NOMO-1 treated with DMSO at 0.1 percent for 48 hours (cell line): ENCODE data around the gene GMPR2.

Experiments used
- DNase-seq: peaks from one replicate; lab custom pipeline; 2025; ENCODE audit not compliant: unreplicated experiment; lab: John Stamatoyannopoulos, UW

The GMPR2 gene

DNA sequence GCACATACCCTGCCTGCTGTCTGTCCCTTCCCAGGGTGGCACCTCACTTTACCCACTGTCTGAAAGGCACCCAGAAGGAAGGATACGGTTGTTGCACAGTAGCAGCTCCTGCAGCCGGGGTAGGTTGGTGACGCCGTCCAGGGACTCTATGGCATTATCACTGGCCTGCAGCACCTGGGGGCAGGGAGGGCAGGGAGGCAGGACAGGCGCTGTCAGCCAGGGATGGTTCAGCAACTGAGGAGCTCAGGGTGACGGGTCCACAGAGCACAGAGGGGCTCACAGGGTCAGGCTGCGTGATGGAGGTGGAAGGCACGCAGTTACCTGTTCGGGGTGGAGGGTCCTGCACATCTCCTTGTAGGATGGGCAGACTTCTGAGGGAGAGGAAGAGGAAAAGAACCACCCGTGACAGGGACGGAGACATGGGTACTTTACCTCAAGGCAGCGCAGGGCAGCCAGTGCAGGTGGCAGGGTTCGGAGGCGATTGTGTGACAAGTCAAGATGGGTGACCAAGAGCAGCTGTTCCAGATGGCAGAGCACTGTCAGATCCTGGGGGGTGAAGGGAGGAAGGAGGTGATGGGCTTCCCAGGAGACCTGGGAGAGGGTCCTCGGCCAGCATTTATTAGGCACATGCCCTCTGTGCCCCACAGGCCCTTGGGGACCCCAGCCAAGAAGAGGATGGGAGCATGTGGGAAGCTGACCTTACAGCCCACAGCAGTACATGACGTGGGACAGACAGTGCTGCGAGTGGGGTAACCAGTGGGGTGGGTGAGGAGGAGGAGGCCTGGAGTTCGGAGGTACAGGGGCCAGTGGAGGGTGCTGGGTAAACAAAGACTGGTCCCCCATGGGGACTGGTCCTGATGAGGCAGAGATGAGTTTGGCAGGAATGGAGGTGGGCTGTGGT lies 33.9 kb downstream of the GMPR2 start:
- DNase-seq: no peak

DNA sequence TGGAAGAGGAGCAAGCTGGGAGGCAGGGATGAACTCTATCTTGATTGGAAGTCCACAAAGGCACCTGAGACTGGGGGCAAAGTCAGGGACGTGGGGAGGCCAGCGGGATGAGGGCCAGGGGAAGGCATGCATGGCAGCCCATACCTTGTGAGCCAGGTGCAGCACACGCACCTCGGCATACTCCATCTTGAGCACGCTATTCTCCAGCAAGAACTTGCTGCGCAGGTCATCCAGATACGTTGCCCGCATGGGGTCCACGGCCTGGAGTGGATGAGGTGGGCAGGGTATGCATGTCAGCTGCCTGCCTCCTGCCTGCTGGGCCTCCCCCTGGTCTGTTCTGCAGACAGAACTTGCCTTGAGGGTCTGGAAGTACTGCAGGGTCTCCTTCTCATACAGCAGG lies 34.8 kb downstream of the GMPR2 start:
- no peak for DNase-seq

DNA sequence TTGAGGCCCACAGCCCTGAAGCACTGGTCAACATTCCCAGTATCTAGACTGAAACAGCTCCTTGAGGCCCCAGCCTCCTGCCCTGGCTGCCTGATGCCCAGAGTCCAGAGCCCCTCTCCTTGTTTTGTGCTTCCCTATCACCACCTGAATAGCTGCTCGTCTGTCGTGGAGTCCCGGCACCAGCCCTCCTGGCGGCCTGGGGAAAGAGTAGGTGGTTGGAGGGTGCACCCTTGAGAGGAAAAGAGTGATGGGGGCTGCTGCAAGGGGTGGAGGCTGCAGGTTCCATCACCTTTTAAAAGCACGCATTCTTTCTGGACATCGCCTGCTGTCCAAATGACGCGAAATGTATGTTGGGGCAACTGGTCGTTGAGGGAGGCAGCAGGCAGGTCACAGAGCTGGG lies 35.5 kb downstream of the GMPR2 start:
- DNase-seq: no peak

DNA sequence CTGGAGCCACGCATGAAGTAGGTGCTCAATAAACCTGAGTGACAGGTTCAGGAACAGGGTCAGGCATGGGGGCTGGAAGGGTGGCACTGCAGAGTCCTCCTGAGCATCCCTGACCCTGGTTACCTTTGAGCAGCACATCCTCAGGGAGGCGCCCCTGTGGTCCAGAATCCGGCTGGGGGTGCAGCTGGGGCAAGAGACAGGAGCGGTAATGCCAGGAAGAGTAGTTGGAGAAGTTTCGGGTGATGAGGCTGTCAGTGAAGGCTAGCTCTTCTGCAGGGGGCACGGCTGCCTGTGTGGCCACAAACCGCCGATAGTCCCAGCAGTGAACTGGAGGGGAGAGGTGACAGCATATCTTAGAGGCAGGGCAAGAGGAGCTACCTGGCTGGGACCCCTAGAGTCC lies 36.6 kb downstream of the GMPR2 start:
- DNase-seq: no peak

DNA sequence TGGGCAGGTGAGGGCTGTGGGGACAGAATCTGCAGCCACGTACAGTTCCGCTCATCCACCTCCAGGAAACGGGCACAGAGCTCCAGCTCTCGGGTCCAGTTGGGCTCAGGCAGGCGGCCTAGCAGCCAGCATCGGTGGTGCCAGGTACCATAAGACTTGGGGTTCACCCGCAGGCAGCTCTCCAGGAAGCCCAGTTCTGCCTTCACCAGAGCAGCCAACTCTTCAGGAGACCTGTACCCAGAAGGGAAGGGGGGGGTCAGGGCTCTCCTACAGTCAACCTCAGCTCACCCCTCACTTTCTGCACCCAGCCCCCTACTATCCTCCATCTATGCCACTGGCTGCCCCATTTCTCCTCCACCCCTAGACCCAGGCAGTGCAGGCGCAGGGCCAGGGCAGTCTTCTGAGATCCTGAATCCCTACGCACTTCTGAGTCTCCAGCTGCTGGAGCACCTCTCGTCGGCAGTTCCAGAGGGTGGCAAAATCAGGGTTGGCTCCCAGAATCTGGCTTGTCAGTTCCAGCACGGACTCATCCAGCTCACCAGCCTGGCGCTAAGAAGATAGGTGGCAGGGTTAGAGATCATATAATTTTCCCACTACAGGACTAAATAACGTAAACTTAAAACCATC lies 37.3 kb downstream of the GMPR2 start:
- no peak for DNase-seq

DNA sequence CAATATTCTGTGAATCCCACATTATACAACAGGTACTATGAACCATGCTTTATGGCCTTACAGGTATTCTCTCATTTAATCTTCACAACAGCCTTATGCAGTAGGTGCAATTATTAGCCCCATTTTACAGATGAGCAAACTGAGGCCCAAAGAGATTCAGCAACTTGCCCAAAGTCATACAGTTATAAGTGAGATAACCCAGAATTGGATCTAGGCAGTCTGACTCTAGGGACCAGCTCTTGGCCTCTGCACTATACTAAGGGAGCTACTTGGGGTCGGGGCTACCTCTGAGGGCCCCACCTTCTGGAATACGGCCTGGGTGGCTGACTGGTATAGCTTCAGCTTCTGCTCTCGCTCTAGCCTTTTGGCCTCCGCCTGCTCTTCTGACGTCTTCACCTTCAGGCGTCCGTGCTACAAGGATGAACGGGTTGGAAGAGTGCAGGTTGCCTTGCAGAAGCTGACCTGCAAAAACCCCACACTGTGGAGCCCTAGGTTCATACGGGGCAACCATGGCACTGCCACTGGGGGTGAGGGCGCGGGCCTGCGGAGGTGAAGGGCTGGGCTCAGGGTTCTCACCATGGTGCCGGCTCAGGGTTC lies 37.9 kb downstream of the GMPR2 start:
- peak; percentile 33 for DNase-seq

DNA sequence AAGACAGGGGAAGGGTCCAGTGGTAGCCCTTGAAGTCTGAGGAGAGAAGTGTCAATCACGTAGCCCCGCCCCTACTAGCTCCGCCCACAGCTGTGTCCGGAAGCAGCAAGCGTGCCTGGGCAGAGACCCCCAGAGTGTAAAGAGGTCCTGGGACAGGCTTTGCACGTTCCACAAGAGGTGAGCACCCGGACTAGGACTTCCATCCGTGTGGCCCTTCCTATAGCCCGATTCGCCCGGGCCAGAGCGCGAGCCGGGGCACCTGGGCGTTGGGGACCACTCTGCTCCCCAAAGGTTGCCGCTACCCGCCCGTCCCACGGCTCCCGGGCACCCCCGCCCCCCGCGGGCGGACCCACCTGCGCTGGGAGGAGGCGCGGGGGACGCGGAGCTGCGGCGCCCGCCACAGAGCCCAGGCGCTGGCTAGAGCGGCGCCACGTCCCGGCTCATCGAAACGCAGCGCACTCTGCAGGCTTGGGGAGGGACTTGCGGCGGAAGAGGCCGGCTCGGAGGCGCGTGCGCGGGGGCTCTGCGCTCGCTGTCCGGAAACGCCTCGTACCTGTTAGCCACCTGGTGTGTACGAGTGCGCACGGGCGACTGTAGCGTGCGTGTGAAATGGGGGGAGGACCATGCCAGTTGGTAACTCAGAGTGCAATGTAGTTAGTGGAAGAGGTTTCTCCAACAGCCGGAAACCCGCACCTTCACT lies 38.6 kb downstream of the GMPR2 start, which contains the start of gene RABGGTA:
RABGGTA (minus strand) TSS at position 464 of the 700 bp plus-strand sequence. CDS start 482 bp downstream, outside the sequence.
- peak; percentile 85 for DNase-seq

DNA sequence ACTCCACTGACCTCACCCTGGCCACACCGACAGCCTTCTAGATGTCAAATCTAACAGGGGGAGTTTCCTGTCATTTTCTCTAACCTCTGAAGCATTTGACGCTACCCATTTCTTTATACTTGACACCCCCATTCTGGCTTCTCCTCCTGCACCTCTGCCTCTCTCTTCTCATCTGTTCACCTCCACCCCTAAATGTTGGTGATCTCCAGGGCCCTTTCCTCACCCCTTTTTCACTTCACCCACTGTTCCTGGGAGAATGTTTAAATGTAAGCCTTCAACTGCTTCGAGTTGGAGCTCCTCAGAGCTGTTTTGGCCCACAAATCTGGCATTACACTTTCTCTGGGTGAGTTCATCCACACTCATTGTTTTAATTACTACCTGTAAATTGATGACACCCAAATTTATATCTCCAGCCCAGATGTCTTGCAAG lies 39.1 kb downstream of the GMPR2 start:
- DNase-seq: no peak

DNA sequence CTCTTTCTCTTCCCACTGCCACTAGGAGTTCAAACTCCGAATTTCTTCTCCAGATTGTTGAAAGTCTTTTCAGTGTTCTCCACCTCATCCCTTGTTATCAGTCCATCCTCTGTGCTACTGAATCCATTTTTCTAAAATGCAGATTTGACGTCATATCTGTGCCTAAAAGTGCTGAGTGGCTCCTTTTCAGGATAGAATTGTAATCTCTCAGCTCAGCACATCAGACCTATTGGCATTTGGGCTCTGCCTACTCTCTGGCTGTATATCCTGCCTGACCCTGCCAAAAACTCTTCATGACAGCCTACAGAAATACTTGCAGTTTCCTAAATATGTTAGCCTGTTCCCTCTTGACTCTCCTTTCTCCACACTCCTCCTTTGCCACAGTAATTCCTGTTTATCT lies 39.7 kb downstream of the GMPR2 start:
- no peak for DNase-seq

DNA sequence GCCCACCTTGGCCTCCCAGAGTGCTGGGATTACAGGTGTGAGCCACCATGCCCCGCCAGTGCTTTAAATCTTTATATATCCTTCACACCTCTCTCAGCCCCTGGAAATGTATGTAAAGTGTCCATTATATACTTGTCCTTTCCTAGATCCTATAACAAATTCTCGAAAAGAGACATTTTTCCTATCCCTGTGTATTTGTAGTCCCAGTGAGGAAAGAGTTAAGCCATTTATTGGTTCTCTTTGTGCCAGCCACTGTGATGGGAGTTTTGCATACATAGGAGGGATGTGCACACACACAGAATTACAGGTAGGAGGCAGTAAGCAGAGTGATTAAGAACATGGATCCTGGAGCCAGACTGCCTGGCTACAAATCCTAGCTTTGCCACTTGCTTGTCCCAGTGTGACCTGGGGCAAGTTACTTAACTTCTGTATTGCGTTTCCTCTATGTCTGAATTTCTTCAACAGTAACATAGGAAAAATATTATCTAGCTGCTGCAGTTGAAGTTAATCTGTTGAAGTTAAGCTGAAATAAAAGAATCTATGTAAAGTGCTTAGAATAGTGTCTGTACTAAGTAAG lies 40.8 kb downstream of the GMPR2 start:
- DNase-seq: no peak

DNA sequence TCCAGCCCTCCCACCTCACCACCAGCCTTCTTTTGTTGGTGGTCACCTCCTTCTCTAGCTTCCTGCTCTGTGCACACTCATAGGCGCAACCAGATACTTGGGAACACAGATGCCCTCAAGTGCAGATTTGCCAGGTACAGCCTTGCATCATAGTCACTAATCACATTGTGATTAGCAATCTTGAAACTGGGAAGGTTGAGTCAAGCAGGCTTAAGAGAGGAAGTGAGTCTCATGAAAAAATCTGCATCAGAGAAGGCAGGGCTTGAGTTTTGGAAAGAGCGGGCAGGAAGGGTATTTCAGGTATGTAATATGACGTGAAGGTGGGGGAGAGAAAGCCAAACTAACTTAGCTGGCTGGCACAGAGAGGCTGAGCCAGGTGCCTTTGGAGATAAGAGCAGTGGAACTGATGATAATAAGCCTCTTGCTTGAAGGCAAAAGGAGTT lies 41.4 kb downstream of the GMPR2 start:
- DNase-seq: peak; percentile 88

DNA sequence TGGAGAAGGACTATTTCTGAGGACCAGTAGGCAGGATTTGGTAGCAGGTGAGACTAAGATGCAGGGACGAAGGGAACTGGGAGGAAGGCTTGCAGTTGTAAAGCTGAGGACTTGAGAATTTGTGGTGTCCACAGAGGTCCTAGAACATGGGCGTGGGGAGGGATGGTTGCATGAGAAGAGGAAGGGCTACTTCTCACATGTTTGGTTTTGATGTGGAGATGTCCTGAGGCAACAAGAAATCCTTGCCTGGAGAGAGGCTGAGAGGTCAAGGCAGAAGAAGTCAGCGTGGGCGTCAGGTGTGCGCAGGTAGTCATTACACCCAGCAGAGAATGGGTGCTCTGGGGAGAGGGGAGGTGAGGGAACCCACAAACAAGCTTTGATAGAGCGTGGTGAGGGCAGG lies 44.3 kb downstream of the GMPR2 start:
- DNase-seq: no peak

DNA sequence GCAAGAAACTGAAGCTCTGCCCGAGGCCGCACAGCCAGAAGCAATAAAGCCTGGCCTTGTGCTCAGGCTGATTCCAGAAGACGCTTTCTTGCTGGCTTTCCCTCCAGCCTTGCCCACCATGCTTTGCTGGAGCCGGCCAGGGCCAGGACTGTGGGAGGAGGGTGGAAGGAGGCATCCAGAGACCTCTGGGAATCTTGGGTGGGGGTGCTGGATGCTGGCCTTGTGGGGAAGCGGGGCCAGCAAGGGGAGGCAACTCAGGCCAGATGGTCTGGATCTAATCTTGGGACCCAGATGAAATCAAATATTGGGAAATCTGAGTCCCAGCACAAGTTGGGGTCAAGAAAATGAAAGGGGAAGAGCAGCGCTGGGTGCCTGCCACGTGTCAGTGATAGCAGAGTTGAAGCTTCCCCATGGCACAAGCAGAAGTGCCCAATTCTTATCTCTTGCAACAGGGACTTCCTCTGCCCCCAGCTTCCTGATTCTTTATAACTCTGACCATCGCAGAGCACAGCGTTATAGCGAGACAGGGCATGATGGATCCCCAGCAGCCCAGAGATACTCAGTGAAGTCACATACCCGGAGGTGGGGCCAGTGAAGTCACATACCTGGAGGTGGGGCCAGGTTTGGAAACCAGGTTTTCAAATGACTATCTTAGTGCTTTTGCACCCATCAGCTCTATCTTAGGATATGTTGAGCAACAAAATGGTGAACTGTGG lies 45.0 kb downstream of the GMPR2 start:
- DNase-seq: peak; percentile 90

DNA sequence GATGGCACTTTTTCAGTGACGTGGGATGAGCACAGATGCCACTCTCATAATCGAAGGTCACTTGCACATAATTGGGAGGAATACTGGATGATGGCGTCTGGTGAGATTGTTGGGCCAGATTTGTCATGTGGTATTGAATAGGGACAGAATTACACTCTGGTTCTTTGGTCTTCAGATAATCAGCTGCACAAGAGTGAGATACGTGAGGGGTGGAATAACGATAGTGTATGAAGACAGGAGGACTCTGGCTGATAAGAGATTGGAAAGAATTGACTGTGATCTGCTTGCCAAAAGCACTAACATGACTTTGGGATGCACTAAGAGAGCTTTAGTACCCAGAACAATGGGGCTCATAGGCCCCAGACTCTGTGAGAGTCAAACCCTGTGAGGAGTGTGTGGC lies 45.7 kb downstream of the GMPR2 start:
- no peak for DNase-seq

DNA sequence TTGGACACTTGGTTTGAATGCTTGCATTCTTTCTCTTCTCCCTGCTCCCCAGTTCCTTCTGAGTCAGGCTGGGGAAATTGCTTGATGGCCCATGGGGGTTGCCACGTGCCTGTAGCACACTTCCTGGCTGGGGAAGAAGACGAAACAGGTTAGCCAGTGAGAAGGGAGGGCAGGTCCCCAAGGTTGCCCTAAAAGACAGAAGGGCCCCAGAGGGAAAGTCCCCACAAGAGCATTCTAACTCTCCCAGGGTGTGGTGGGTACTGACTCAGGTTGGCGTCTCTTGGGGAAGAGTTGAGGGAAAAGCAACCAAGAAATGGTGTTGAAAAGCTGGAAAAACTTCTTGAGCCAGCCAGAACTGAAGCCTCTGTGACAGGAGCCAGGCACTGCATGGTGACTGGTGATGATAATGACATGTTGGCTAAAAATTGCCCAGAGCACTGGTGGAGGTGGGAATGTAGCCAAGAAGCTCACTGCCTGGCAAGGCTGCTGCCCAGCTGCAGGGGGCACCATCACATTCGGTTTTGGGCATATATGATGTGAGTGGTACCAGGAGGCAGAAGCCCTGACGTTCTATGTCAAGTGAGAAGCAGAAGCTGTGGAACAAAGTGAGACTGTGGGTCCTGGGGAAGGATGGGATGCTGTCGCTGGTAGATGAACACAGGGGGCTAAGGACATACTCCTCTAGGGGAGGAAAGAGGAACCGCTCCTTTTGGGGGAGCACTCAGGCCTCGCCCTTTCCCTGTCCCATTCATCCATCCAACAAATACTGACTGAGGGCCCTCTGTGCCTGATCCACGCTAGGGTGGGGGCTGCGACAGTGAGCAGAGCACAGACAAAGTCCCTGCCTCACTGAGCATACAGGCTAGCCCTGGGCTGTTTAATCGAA lies 46.8 kb downstream of the GMPR2 start:
- DNase-seq: peak; percentile 12

DNA sequence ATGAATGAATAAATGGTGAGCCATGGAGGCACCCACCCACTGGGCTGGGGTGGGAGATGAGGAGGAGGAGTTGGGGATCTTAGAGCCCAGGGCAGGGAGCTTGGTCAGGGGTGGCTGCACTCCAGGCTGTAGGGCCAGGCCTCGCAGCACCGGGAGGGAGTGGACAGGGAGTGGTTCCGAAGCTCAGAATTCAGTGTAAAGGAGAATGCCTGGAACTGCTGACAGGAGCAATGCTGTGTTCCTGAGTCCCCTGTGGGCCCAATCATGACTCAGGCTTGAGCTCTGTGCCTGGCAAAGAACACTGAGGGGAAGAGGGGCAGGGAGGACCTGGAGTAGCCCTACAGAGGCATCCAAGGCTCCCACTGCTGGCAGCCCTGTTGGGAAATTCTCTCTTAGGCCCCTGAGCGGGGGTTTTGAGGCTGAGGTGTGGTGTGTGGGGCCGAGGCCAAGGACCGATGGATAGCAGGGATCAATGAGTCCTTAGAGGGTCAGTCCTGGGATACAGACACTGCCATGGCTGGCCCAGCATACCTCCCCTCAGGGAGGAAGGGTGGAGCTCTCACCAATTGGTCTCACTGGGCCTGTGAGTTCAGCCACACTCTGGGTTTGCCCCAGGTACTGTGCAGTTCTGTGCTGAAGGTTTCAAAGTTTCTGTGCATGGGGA lies 48.2 kb downstream of the GMPR2 start:
- DNase-seq: no peak

DNA sequence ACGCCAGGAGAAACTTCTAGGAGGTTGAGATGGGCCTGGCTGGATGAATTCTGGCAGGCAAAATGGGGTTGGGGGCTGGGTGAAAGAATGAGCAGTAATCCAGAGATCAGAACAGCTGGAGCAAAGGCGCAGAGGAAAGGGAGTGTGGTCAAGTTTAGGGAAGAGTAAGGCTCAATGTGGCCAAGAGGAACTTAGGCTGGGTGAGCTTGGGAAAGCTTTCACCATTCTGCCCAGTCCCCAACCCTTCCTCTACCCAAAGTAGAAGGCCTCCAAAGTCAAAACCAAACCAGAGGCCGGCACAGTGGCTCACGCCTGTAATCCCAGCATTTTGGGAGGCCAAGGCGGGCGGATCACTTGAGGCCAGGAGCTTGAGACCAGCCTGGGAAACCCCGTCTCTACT lies 48.9 kb downstream of the GMPR2 start:
- DNase-seq: no peak

DNA sequence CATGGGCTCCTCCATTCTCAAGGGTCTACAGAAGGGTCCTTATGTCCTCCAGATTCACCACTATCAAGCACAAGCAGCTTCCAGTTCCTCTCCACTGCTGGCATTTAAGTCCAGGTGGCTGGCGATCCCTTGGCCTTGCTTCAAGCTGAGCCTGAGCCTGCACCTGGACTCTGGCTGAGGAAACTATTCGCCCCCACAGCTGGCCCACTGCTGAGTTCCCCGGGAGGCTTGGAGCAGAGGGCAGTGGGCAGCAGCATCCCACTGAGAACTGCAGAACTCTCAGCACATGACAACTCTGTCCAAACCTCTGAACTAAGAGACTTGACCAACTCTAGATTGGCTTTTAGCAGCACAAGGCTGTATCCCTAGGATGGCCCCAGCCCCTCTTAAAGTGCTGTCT lies 50.0 kb downstream of the GMPR2 start:
- no peak for DNase-seq
